K562 (cell line): ENCODE results near the gene ARRDC5. TPM values are rescaled to one million over a fixed set of nuclear protein-coding genes. Genes with fewer than 3 reads are reported as not detected.
A peak's percentile ranks its signal among the peaks of the same experiment; 100 is the strongest.

Experiments used
- ATAC-seq: fragments of 200-7000 bp; cut with Tn5 transposase; 3 replicates; pipeline ENCODE4 v1.9.1; 2020; ENCODE audit warnings: moderate library complexity
- BruUV-seq: library from RNA; stranded (reverse); fragments of 400-500 nt; replicated peaks from 2 replicates; lab custom pipeline; 2021; lab: Mats Ljungman, UMichigan
- CTCF ChIA-PET: fragments of 300-600 bp; formaldehyde crosslinking; extraction: SDS; loops from one replicate; lab custom pipeline; 2021; ENCODE audit warnings: low intra/inter-chr PET ratio; lab: Yijun Ruan, JAX
- POLR2A ChIA-PET: fragments of 300-600, 350-650 bp; sonication (Branson Sonifier 250); formaldehyde crosslinking; extraction: SDS; loops from one replicate; lab custom pipeline; 2021; ENCODE audit warnings: antibody characterized with exemption, inconsistent platforms; lab: Yijun Ruan, JAX
- DNase-seq, 4 experiments: peaks; one replicate each; pipeline versions ENCODE4 v3.0.0 to v3.0.0-alpha.2; 2011 to 2018; ENCODE audit warnings: low spot score in 3 of 4, mixed read lengths in 3 of 4; ENCODE audit errors: extremely low read depth in 1 of 4
- FAIRE-seq: peaks from 2 replicates; lab custom pipeline; 2011; peaks lifted over from hg19 to GRCh38; lab: Jason Lieb, UNC
- H2AFZ ChIP-seq: 2 replicates; pipeline ENCODE4 v1.6.0; 2011; ENCODE audit warnings: low read depth, low read length, control low read depth, inconsistent platforms
- H3K27ac ChIP-seq: fragments of 200-600 bp; 3 replicates; pipeline ENCODE4 v1.8.0; 2011; ENCODE audit warnings: low read depth, mild to moderate bottlenecking, control low read depth, inconsistent platforms, low read length, moderate library complexity, mixed read lengths; ENCODE audit errors: extremely low read depth
- H3K27me3 ChIP-seq, 2 experiments: fragments of 300-600 bp in 1 of 2; 2 replicates in 1 of 2; 3 replicates in 1 of 2; pipeline versions ENCODE4 v1.6.0 to v1.8.0; 2011; ENCODE audit warnings: inconsistent platforms in 2 of 2, low read length in 2 of 2, mild to moderate bottlenecking in 1 of 2, mixed read lengths in 1 of 2, moderate library complexity in 1 of 2; ENCODE audit not compliant: control insufficient read depth in 2 of 2, insufficient read depth in 2 of 2
- H3K36me3 ChIP-seq: fragments of 300-600 bp; 3 replicates; pipeline ENCODE4 v1.8.0; 2011; ENCODE audit warnings: mild to moderate bottlenecking, low read length, inconsistent platforms; ENCODE audit not compliant: control insufficient read depth, insufficient read depth
- H3K4me1 ChIP-seq, 2 experiments: fragments of 200-600 bp in 1 of 2; replicated peaks in 1 of 2; 2 replicates in 1 of 2; 3 replicates in 1 of 2; pipeline versions ENCODE4 v1.5.1 to v1.8.0; 2011; ENCODE audit warnings: inconsistent platforms in 2 of 2, low read length in 2 of 2, mild to moderate bottlenecking in 1 of 2, mixed read lengths in 1 of 2, moderate library complexity in 1 of 2; ENCODE audit not compliant: control insufficient read depth in 2 of 2, insufficient read depth in 2 of 2
- H3K4me2 ChIP-seq: 2 replicates; pipeline ENCODE4 v1.6.1; 2011; ENCODE audit warnings: low read length, control low read depth, inconsistent platforms, mixed read lengths; ENCODE audit not compliant: insufficient read depth
- H3K4me3 ChIP-seq: fragments of 200-600 bp; sonication (generic), shearing (Covaris generic); 2 replicates; pipeline ENCODE4 v1.5.1; 2016; ENCODE audit warnings: control low read depth, inconsistent platforms
- H3K79me2 ChIP-seq: fragments of 200-600 bp; 3 replicates; pipeline ENCODE4 v1.8.0; 2011; ENCODE audit warnings: low read length, inconsistent platforms; ENCODE audit not compliant: control insufficient read depth, insufficient read depth
- H3K9ac ChIP-seq, 2 experiments: 2 replicates each; pipeline versions ENCODE4 v1.6.0 to v1.6.1; 2011; ENCODE audit warnings: low read depth in 2 of 2, low read length in 2 of 2, control low read depth in 1 of 2, inconsistent platforms in 1 of 2, mild to moderate bottlenecking in 1 of 2, mixed read lengths in 1 of 2; ENCODE audit not compliant: insufficient read depth in 1 of 2
- H3K9me1 ChIP-seq: one replicate; pipeline ENCODE4 v1.6.0; 2011; ENCODE audit warnings: inconsistent platforms, mild to moderate bottlenecking, low read length, moderate library complexity; ENCODE audit not compliant: control insufficient read depth, insufficient read depth
- H3K9me3 ChIP-seq: replicated peaks from 2 replicates; pipeline ENCODE4 v1.5.1; 2011; ENCODE audit warnings: low read depth, low read length, inconsistent platforms; ENCODE audit not compliant: control insufficient read depth, insufficient read depth
- H4K20me1 ChIP-seq: replicated peaks from 2 replicates; pipeline ENCODE4 v1.6.1; 2011; ENCODE audit warnings: low read length, inconsistent platforms, mixed read lengths; ENCODE audit not compliant: control insufficient read depth, insufficient read depth
- ADNP ChIP-seq: fragments of 200-800 bp; sonication (Bioruptor generic); IDR thresholded peaks from 2 replicates; pipeline ENCODE4 v1.6.1; 2016; ENCODE audit warnings: missing genetic modification characterization, missing compliant biosample characterization
- ATF1 ChIP-seq, 2 experiments: fragments of 450-650 bp in 1 of 2; IDR thresholded peaks; 2 replicates each; pipeline ENCODE4 v1.6.1; 2016; ENCODE audit warnings: missing compliant biosample characterization in 1 of 2, missing genetic modification characterization in 1 of 2
- BCOR ChIP-seq: fragments of 450-650 bp; IDR thresholded peaks from 2 replicates; pipeline ENCODE4 v1.6.1; 2016
- DPF2 ChIP-seq: fragments of 450-650 bp; IDR thresholded peaks from 2 replicates; pipeline ENCODE4 v1.6.1; 2016
- ELF4 ChIP-seq: fragments of 450-650 bp; formaldehyde crosslinking; IDR thresholded peaks from 2 replicates; pipeline ENCODE4 v1.4.0; 2022; ENCODE audit warnings: missing genetic modification characterization
- ETS2 ChIP-seq: IDR thresholded peaks from 2 replicates; pipeline ENCODE4 v1.6.1; 2016; ENCODE audit warnings: borderline replicate concordance, missing genetic modification characterization, mild to moderate bottlenecking, moderate library complexity, missing compliant biosample characterization; ENCODE audit not compliant: poor library complexity, severe bottlenecking
- MCM3 ChIP-seq: fragments of 450-650 bp; IDR thresholded peaks from 2 replicates; pipeline ENCODE4 v1.6.1; 2016
- MEF2D ChIP-seq: conservative IDR thresholded peaks from 2 replicates; pipeline ENCODE4 v1.6.1; 2016; ENCODE audit warnings: low read depth, missing genetic modification characterization, missing compliant biosample characterization
- MLLT1 ChIP-seq, 2 experiments: fragments of 450-650 bp; IDR thresholded peaks; 2 replicates each; pipeline ENCODE4 v1.6.1; 2016
- RBM25 ChIP-seq: fragments of 200-400 bp; formaldehyde crosslinking; IDR thresholded peaks from 2 replicates; pipeline ENCODE4 v1.6.1; 2018; ENCODE audit warnings: low read length, low read depth, moderate library complexity; ENCODE audit not compliant: severe bottlenecking
- RCOR1 ChIP-seq, 2 experiments: IDR thresholded peaks; 2 replicates each; pipeline ENCODE4 v1.6.1; 2012; ENCODE audit warnings: low read depth in 2 of 2, low read length in 2 of 2, borderline replicate concordance in 1 of 2, improper control_type of control experiment in 1 of 2
- SP1 ChIP-seq: sonication (generic); formaldehyde crosslinking; IDR thresholded peaks from 2 replicates; pipeline ENCODE4 v1.8.1; 2022; ENCODE audit warnings: mild to moderate bottlenecking, missing genetic modification reagents
- ZFX ChIP-seq: sonication (generic); formaldehyde crosslinking; IDR thresholded peaks from 2 replicates; pipeline ENCODE4 v1.8.0; 2022; ENCODE audit warnings: mild to moderate bottlenecking, missing genetic modification reagents, moderate library complexity
- ZNF384 ChIP-seq: IDR thresholded peaks from 2 replicates; pipeline ENCODE4 v1.6.1; 2012; ENCODE audit warnings: low read depth, low read length, improper control_type of control experiment
- ZNF766 ChIP-seq: fragments of 200-800 bp; sonication (Bioruptor generic); conservative IDR thresholded peaks from 2 replicates; pipeline ENCODE4 v1.6.1; 2016; ENCODE audit warnings: missing genetic modification characterization, missing compliant biosample characterization
- WGBS: fragments of 100-300 bp; shearing (Covaris generic); methylation state at CpG from one replicate; pipeline ENCODE4 v1.1.6; 2016; ENCODE audit warnings: low coverage, mixed read lengths; ENCODE audit not compliant: insufficient coverage; ENCODE audit errors: missing lambda C conversion rate; 5-methylcytosine and 5-hydroxymethylcytosine counted together
- in situ Hi-C: fragments of 300-500 bp; cut with MboI; formaldehyde crosslinking; loops from 4 replicates; pipeline ENCODE4 v1.15.0; 2018; ENCODE audit warnings: inconsistent platforms, mixed read lengths
- intact Hi-C: fragments of 100-400 bp; cut with micrococcal nuclease; formaldehyde crosslinking; loops from 2 replicates; pipeline ENCODE4 v1.14.2; 2022
- polyA plus RNA-seq, 8 experiments: library from polyadenylated mRNA; depleted of rRNA in 4 of 8; stranded (reverse) in 5 of 8; unstranded in 3 of 8; fragments of >200 nt; fragmentation: Nextera tagmentation in 2 of 8; fragmentation: Illumina TruSeq in 1 of 8; extraction: Ambion mirVana in 2 of 8; extraction: Trizol in 1 of 8; gene quantifications; 2 replicates each; pipeline versions ENCODE4 v1.2.1 to v1.2.3, GENCODE V29; 2011 to 2014; ENCODE audit warnings: inconsistent platforms in 1 of 8, missing spikeins in 1 of 8
- total RNA-seq, 7 experiments: library from RNA; depleted of rRNA in 6 of 7; stranded (reverse); fragments of >200 nt in 6 of 7; fragmentation: Illumina TruSeq in 2 of 7; extraction: Trizol in 2 of 7; gene quantifications; 2 replicates each; pipeline versions ENCODE4 v1.2.1 to v1.2.3, GENCODE V29; 2011 to 2021; ENCODE audit warnings: low replicate concordance in 1 of 7
- TF ChIP-seq, protein P1 (sequence below): fragments of 250-450 bp; sonication (Bioruptor Pico); IDR thresholded peaks from 2 replicates; pipeline ENCODE4 v1.4.0; 2020
- TF ChIP-seq, protein P2 (sequence below): IDR thresholded peaks from 3 replicates; pipeline ENCODE4 v1.6.1; 2011; ENCODE audit warnings: borderline replicate concordance, mild to moderate bottlenecking; ENCODE audit not compliant: insufficient read length, insufficient read depth

Gene ARRDC5
- total and polyA plus RNA-seq, 9 of the 15 experiments (the other 6 are each of a cell fraction or from before 2014, with no cell fraction given), result not detected

DNA sequence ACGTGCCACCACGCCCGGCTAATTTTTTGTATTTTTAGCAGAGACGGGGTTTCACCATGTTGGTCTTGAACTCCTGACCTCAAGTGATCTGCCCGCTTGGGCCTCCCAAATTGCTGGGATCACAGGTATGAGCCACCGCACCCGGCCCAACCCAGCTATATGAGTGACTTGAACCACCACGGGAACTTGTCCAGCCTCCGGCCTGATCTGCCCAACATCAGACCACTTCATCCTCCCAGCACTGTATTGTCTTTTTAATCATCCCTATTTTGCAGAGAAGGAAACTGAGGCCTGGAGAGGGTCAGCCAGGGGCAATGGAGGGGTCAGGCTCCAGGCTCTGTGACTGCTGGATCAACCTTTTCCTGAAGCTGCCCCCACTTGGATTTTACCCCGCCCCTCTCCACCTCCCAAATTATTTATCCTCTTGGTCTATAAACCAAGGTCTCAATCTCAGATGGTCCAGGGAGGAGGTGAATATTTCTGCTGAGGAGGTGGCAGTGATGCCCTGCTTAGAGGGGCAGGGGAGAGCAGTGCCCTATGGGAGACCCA lies 34.3 kb downstream of the ARRDC5 start:
- ATAC-seq (no peak), DNase-seq (peak in 2 of 4 experiments; percentile 2 to 5), FAIRE-seq (no peak)
- Histone ChIP-seq H3K9me1 (no peaks in the 10 kb centered on the region), H3K4me3 (no peak overlapping the region), H3K9ac (peak overlapping the region; percentile 67 to 96), H3K79me2 (peaks cover 21% of the 10 kb centered on the region), H3K9me3 (no peaks in the 10 kb centered on the region), H3K4me1 (peaks cover 16 to 35% of the 10 kb centered on the region in 2 experiments), H3K36me3 (0 out of 3 replicates have a peak, but pooled peaks cover 2% of the 10 kb centered on the region), H3K4me2 (peak overlapping the region; percentile 85; the same call in 1 of the 2 replicates), H3K27ac (peak overlapping the region; percentile 80), H4K20me1 (0 out of 2 replicates have a peak, but pooled peaks cover 5% of the 10 kb centered on the region), H2AFZ (peak overlapping the region; percentile 88; the same call in 1 of the 2 replicates), H3K27me3 (no peaks in the 10 kb centered on the region)
- CTCF ChIA-PET, result no interaction called here
- POLR2A ChIA-PET, result interaction anchor here (0.6 to 2.1 kb wide), 6 partner anchors 14 to 153 kb away, joined by 3 to 6 read pairs (median 4); partner anchors contain the start of gene KDM4B
- 45% methylated on average over 10 of the region's 10 CpGs for WGBS
- in situ Hi-C loops (no loop called here), intact Hi-C loops (loop anchor here (5.0 kb wide), 1 partner anchor 51 kb away; no protein-coding TSS in a partner anchor)
- TF ChIP-seq MEF2D (tag), result no peak
- peak; percentile 66 for TF ChIP-seq RBM25
- 0 out of 4 replicates have a peak, but pooled peaks of 1 of the 2 experiments have one; percentile 1 for TF ChIP-seq MLLT1 (IDR thresholded peaks at IDR 0.05)
- TF ChIP-seq DPF2, result peak; percentile 2; the same call in 1 of the 2 replicates
- TF ChIP-seq MCM3, result no peak
- TF ChIP-seq ZNF384, result no peak
- no peak for TF ChIP-seq BCOR
- TF ChIP-seq, protein P1, sequence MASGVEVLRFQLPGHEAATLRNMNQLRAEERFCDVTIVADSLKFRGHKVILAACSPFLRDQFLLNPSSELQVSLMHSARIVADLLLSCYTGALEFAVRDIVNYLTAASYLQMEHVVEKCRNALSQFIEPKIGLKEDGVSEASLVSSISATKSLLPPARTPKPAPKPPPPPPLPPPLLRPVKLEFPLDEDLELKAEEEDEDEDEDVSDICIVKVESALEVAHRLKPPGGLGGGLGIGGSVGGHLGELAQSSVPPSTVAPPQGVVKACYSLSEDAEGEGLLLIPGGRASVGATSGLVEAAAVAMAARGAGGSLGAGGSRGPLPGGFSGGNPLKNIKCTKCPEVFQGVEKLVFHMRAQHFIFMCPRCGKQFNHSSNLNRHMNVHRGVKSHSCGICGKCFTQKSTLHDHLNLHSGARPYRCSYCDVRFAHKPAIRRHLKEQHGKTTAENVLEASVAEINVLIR (CRISPR knock-in tag), result no peak
- no peak for TF ChIP-seq ZNF766 (CRISPR knock-in tag)
- TF ChIP-seq, protein P2, sequence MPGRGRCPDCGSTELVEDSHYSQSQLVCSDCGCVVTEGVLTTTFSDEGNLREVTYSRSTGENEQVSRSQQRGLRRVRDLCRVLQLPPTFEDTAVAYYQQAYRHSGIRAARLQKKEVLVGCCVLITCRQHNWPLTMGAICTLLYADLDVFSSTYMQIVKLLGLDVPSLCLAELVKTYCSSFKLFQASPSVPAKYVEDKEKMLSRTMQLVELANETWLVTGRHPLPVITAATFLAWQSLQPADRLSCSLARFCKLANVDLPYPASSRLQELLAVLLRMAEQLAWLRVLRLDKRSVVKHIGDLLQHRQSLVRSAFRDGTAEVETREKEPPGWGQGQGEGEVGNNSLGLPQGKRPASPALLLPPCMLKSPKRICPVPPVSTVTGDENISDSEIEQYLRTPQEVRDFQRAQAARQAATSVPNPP, result no peak
- no peak for TF ChIP-seq ATF1 (CRISPR knock-in tag; IDR thresholded peaks at IDR 0.05)
- TF ChIP-seq ATF1 (tag; IDR thresholded peaks at IDR 0.05), result peak; percentile 73
- no peak for TF ChIP-seq SP1 (CRISPR knock-in tag)
- no peak for TF ChIP-seq ELF4 (CRISPR knock-in tag)
- TF ChIP-seq ADNP (tag), result peak; percentile 76
- no peak for TF ChIP-seq ETS2
- 0 out of 2 replicates have a peak, but pooled peaks have one; percentile 24 for TF ChIP-seq ZFX (CRISPR knock-in tag)
- TF ChIP-seq RCOR1 (IDR thresholded peaks at IDR 0.05; ENCODE audit: borderline replicate concordance in 1 of 2, low read depth in 2 of 2, low read length in 2 of 2), result 0 out of 4 replicates have a peak, but pooled peaks of 1 of the 2 experiments have one; percentile 7
- BruUV-seq, result TSS peak; percentile 63
